ENCODE results near the gene DSG3.
"Not testable (repeated sequence)": the region's sequence is repeated elsewhere in the genome, so short reads cannot be mapped to it uniquely, and the experiment has no call there.

Gene DSG3

DNA sequence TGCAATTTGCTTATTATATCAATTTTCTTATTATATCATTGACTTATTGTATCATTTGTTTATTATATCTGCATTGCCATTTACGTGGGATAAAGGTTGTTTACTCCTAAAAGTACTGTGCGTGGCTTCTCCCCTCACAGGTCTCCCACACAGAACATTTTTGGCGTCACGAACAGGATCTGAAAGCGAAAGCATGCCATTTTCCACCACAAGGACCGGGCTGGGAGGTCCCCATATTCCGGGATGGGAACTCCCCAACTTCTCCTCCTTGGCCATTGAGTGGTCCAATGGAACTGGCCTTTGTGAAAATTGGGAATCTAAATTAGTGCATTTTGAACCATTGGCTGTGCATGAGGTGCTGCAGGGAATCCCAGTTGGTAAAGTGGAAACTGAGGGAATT lies 45.6 kb downstream of the DSG3 start:
- DNase-seq, result no peak

DNA sequence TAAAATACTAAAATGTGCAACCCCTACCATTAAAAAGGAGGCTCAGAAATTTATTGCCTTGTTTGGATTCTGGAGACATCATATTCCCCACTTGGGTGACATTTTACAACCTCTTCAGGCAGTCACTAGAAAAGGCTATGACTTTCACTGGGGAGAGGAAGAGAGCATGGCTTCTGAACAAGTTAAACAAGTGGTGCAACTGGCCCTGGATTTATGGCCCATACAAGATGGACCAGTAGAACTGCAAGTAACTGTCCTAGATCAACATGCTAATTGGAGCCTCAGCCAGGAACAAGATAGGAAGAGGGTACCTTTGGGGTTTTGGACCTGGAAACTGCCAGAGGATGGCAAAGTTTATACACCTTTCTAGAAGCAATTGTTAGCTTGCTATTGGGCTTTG lies 46.4 kb downstream of the DSG3 start:
- no peak for DNase-seq

DNA sequence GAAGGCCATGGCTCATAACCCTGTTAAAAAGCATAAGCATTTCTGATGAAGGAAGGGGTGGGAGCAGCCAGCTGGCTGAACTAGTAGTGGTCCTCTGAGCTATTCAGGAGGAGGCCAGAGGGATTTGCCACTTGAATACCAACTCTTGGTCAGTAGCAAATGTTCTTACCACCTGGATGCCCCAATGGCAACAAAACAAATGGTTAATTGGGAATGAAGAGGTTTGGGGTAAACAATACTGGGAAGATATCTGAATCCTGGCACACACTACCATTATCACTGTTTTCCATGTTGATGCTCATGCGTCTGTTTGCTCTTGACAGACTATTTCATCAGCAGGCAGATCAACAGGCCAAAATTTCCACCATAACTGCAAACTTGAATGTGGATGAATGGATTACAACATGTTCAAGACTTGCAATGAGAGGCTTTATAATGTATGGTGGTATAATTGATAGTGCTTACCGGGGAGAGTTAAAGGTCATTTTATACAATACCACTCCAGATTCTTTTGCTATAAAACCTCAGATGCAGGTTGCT lies 47.2 kb downstream of the DSG3 start:
- DNase-seq, result not testable (repeated sequence)

DNA sequence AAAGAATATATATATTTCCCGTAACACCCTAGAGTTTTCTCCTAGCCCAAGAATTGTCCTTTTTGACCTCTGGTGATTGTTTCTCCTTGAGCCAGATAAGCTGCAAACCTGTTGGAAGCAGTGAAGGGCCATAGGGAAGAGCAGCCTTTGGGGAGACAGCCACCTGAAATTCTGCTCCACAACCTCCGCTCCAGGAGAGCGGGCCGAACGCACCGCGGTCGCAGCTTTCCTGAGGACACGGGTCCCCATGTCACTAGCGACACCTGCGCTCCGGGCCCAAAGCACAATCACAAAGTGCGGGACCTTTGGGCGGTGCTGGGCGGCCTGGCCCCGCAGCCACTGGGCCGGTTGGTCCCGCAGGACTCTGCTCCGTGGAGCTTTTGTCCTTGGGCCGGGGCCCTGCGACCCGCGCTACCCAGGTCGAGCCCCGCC lies 49.9 kb downstream of the DSG3 start:
- DNase-seq, result peak in 1 of 2 experiments; percentile 59

DNA sequence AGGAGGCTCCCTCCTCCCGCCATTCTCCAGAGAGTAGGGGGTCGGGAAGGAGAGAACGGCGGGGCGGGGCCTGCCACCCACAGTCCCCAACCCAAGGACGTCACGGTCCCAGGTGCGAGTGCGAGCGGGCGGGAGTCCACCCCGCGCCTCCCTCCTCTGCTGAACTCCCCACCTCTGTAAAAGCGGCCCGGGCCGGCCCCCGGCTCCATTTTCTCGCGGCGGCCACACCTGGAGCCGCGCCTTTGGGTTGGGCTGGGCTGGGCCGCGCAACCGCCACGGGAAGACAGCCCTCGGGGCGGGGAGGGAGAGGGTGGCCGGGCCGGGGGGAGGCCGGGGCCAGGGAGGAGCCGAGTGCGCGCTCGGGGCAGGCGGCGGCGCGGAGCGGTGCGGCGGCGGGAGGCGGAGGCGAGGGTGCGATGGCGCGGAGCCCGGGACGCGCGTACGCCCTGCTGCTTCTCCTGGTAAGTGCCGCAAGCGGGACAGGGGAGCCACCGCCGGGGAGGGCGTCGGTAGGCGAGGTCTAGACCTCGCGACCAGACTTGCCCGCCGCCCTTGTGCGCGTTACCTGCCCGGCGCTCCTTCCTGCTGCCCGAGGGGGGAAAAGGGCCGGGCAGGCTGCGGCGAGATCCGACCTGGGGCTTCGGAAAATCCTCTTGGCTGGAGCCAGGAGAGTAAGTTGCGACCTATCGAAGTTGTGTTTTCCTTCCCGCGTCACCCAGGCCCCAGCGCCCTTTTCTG lies 50.5 kb downstream of the DSG3 start, which contains the start of gene DSG2:
Gene DSG2 (plus strand): TSS at position 342 of the 738 bp plus-strand sequence. CDS start 75 bp downstream, at position 417.
- peak; percentile 71 to 85 for DNase-seq

DNA sequence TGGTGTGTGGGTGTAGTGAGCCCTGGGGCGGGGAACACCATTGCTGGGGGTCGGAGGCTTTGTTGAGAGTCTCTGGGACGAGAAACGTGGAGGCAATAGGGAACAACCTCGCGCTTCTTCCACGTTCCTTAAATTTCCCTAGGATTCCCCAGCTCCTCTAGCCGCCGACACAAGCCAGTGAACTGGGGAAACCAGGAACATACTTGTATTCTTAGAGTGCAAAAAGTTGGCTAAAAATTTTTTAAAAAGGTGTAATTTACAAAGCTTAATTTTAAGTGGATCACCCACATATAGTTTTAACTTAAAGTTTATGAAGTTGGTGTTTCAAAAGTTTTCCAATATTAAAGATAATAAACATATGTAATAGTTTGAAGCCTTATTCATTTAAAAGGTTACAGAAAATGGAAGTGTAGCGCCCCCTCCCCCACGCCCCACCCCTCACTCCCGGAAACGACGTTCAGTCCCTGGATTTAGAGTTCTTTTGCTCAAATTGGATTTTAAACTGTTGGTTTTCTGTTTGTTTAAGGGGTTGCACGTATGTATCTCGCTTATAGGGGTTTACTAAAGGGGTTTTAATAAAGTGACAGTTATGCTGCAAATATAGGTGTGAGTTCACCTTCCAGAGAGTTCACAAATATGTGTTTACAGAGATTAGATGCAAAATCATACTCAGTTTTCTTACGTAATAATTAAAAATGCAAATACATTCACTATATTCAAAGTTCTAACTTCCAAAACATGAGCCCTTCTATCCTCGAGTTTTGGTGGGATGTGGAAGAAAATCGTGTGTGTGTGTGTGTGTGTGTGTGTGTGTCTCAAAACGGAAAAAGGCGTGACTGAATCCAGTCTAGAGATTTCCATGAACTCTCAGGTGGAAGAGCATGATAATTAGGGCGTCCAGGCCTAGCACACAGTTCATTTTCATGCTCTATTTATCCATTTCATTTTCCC lies 51.3 kb downstream of the DSG3 start:
- peak in 1 of 2 experiments; percentile 8 for DNase-seq

DNA sequence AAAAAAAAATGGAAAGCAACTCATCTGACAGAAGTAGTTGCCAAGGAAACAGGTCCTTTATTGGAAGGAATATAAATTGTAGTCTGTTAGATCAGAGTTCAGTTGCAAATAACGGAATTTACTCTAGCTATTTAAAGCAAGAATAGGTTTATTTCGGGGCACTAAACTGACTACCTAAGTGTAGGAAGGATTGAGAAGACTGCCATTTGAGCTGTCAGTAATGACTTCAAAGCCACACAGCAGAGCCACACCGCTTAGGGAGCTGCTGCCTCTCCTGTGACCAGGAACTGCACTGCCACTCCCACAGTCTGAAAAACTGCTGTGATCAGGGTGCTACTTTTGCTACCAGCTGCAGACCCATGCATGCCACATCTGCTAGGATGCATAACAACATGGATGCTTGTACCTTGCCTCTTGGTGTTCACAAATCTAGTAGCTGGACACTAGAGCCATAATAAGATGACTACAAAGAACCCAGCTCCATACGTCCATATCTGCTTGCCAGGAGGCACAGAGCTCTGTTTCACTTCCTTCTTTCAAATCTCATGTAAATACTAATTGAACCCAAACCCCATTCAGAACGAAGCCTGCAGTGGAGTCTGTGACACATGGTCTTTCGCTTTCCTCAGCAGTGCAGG lies 52.6 kb downstream of the DSG3 start:
- DNase-seq, result no peak

DNA sequence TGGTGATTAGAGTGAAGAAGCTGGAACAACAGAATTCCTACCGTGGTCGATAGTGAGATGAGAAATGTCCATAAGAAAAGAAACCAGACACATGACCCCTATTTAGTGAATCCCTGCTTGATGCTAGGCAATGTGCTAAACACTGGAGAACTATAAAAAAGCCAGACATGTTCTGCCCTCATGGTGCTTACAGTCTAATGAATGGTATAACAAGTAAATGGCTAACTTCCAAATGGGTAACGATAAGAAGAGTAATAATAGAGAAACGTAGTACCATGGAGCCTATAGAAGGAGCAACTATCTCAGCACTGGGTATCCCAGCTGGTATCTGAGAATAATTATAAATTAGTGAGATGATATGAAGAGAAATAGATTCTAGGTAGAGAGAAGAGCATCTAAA lies 55.5 kb downstream of the DSG3 start:
- no peak for DNase-seq

DNA sequence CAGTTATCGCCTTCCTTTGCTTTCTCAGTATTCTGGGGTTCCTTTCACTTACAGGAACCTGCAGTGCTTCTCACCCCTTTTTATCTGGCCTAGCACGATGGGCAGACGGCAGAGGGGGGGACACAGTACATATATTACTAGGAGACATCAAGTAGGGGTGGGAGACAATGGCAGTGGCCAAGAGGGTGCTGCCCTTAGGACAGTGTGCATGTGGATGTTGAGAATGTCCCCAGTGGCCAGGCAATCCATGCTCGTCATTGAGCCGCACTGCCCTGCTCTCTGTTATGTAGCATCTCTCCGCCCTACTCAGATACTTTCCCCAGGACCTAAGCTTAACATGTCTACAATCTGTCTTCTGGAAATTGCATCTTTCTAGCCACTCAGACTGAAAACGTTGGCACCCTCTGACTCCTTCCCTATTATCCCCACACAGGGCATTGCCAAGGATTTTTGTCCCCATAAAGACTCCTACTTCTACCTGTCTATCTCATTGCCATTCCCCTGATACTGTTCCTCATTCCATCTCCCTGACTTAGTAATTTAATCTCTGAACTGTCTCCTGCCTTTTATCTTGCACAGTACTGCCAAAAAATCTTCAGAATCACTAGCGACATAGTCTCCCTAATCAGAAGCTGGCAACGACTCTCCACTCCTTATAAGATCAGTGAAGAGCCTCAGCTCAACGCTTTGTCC lies 57.1 kb downstream of the DSG3 start:
- no peak for DNase-seq

DNA sequence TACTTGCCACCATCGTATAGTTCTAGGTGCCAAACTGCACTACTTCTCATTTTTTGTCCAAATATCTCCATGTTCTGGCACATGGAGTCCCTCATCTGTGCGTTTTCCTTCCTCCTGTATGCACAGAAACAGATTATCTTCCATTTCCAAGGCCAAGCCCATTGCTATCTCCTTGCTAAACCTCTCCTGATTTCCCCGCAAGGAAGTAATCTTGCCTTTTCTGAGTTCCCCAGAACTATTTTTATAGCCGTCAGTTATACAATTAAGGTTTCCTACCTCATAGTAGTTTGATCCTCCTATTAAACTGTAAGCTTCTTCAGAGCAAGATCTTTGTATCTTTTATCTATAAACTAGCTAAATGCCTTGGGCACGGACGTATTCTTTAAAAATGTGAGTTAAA lies 57.6 kb downstream of the DSG3 start:
- no peak for DNase-seq

DNA sequence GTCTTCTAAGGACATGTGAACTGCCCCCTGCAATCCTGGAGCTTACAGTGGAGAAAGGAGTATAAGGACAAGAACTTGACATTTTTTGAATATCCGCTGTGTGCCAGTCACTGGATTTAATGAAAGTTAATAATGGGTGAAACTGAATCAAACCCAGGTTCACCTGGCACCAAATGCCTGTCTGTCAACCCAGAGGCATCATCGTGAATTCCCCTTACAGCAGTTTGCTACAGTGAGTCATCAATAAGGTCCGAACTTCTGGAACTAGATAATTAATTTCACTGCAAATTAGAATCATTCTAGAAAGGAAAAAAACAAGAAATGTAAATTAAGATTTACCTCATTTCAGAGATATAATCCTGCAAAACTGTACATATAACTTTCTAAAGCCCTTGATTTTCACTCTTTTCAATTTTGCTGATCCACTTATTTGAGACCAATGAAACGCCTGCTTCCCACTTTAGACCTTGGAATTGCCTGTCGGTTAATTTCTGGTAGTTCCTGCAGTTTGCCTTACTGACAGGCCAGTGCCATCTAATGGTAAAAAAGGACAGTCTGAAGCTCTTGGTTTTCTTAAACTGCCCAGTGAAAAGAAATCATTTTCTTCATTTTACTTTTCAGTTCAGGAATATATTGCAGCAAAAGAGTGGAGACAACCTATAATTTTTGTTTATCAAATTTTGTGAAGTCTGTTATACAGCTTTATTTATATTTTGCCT lies 58.6 kb downstream of the DSG3 start:
- no peak for DNase-seq

DNA sequence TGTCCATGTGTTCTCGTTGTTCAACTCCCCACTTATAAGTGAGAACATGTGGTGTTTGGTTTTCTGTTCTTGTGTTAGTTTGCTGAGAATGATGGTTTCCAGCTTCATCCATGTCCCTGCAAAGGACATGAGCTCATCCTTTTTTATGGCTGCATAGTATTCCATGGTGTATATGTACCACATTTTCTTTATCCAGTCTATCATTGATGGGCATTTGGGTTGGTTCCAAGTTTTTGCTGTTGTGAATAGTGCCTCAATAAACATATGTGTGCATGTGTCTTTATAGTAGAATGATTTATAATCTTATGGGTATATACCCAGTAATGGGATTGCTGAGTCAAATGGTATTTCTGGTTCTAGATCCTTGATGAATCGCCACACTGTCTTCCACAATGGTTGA lies 59.6 kb downstream of the DSG3 start:
- DNase-seq, result not testable (repeated sequence)

DNA sequence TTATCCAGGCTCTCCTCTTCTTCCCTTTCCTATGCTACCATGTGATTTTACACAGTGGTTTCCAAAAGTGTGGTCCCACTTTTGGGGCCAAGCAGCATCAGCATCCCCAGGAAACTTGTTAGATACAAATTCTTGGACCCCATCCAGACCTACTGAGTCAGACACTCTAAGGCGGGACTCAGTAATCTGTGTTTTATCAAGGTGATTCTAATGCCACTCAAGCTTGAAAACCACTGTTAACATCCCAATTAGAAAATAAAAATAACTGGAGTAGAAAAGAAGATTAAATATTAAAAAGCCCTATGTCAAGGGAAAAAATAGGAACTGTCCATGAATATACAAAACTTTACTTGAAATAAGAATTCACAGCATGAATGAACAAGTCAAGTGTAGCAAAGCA lies 61.2 kb downstream of the DSG3 start:
- DNase-seq, result no peak

DNA sequence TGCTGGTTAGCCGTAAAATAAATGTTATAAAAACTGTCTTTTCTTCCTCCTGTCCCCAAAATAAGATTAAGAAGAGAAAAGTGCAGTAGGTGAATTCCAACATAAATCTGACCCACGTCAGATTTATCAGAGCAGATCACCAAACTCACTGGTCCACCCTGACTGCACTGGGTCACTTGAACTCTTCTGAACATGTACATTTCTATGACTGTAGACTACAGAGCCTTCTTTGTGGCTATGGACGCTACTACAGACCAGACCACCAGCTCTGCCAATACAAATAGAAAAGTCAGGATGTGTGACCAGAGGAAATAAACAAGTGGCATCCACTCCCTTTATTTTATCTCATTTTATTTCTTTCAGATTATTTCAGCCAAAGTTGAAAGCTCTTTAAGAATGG lies 62.0 kb downstream of the DSG3 start:
- no peak for DNase-seq

DNA sequence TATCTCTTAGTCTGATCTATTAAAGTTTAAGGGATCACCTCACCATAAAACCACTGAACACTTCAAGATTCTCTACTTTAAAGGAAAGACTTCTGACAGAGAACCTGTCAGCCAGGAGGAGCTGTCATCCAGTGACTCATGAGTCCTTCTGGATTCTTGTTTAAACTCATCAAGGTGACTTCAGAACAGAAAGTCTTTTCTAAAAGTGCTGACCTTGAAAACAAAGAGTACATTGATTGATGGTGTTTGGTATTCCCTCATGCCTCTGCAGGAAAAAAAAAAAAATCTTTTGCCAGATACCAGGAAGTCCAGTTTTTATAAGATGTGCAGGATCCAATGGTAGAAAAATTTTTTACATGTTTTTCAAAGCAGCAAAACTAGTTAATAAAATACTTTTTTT lies 62.8 kb downstream of the DSG3 start:
- DNase-seq, result no peak

DNA sequence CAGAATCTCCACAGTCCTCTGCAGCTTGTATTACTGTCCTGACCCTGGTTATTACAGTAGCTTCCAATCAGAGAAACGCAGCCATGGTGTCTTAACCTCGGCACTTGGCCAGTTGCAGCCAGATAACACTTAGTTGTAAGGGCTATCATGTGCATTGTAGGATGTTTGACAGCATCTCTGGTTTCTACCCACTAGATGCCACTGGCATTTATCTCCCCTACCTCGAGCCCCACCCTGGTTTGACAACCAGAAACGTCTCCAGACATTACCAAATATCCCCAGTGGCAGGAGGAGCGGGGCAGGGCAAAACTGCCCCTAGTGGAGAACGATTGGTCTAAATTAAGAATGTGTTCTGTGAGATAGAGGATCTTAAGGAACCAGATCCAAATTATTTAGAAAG lies 63.6 kb downstream of the DSG3 start:
- DNase-seq, result no peak

DNA sequence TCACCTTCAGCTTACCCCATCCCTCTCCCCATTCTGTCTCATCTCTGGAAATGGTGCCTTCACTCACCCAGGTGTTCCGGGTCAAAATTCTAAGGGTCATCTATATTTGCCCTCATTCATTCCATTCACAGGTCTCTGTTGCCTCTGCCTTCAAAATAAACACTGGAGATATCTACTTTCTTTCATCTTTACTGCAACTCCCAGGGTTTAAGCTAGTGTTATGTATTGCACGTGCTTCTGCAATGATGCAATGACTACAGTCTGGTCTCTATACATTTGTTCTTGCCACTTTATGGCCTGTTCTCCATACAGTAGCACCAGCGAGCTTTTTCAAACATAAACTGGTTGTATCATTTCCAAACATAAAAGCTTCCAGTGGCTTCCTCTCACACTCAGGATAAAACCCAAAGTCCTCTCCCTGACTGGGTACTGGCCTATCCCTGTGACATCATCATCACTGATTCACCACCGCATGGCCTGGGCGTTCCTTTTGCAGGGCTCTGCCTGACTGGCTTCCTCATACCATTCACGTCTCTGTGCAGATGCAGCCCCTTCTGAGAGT lies 64.7 kb downstream of the DSG3 start:
- no peak for DNase-seq

DNA sequence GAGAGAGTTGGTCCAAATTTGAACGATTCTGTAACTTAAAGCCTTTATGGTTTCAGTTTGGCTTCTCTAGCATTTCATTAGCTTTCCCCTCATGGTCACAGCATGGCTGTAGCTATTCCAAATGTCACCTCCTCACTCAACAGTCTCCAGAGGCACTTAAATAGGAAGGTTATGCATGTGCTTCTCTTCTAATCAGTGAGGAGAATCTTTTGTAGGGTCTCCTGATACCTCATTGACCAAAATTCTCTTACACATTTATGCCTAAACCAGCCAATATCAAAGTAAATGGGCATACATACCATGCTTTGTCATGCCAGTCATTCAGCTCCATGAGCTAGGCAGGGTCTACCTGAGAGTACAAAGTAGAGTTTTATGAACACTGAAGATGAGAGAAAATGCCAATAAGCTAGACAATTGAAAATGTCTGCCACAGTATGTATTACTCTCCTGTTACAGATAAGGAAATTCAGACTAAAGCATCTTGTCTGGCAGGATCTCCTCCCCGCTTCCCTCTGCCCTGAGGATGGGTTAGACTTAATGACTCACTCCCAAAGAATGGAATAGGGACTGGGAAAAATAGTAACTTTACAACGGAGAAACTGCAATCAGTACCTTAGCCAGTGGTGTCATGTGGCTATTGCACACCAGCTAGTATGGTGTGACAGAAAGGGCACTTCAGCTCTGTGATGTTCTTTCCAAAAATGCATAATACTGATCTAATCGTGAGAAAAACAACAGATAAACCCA lies 65.8 kb downstream of the DSG3 start:
- DNase-seq, result no peak

DNA sequence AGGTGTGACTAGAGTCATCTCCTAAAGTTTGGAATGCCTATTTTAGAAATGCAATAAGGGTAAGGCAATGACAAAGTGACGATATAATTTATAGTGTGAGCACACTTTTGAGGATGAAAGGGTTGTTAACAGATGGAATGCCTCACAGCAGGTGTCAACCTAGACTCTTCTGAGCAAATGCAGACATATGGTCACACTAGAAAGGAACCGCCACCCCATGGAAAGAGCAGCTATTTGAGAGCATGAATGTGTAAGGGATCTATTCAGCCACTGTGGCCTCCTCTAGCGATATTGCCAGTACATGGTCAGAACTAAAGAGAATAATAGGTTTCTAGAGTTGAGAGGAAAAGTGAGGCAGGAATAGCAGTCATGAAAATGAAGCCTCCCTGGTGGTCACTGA lies 68.9 kb downstream of the DSG3 start:
- no peak for DNase-seq

DNA sequence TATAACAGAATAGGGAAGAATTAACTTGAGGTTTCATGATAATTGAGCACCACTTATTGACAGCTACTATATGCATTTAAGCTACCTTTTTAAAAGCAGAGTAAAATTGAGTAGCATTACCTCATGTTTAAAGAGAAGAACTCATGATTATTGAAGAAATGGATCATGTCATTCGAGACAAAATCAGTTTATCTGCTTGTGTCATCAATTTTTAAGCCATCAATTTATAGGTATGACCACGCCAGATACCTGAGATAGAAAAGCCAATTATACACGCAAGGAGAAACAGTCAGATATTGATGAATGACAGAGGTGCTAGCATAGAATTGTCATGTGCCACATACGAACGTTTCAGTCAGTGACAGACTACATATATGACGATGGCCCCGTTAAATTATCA lies 78.8 kb downstream of the DSG3 start:
- DNase-seq, result no peak

Measured in NCI-H1930 (cell line).